Measurements from ENCODE around the gene NAV2.

Gene NAV2

GRCh38 chr11:20032127-20032526 is 319.5 kb downstream of the NAV2 start:
- TF ChIP-seq CTCF (IDR thresholded peaks at IDR 0.05; ENCODE audit: low read depth, low read length): no peak
- in situ Hi-C loops (cut with HindIII; ENCODE audit: low sequenced_read_pairs): no loop called here
- H3K4me3 ChIP-seq (ENCODE audit: low read depth, low read length): no peak overlapping the region
- no peak for DNase-seq (ENCODE audit: low read depth, low spot score)

GRCh38 chr11:20032577-20033260 is 320.1 kb downstream of the NAV2 start:
- in situ Hi-C loops (cut with HindIII; ENCODE audit: low sequenced_read_pairs): no loop called here
- no peak for DNase-seq (ENCODE audit: low read depth, low spot score)
- no peak overlapping the region for H3K4me3 ChIP-seq (ENCODE audit: low read depth, low read length)
- TF ChIP-seq CTCF (IDR thresholded peaks at IDR 0.05; ENCODE audit: low read depth, low read length): no peak

GRCh38 chr11:20033806-20034205 is 321.2 kb downstream of the NAV2 start:
- no peak for TF ChIP-seq CTCF (IDR thresholded peaks at IDR 0.05; ENCODE audit: low read depth, low read length)
- in situ Hi-C loops (cut with HindIII; ENCODE audit: low sequenced_read_pairs): no loop called here
- no peak for DNase-seq (ENCODE audit: low read depth, low spot score)
- H3K4me3 ChIP-seq (ENCODE audit: low read depth, low read length): no peak overlapping the region

- no peak overlapping the region for H3K4me3 ChIP-seq (ENCODE audit: low read depth, low read length)
- no peak for DNase-seq (ENCODE audit: low read depth, low spot score)
- in situ Hi-C loops (cut with HindIII; ENCODE audit: low sequenced_read_pairs): no loop called here
- no peak for TF ChIP-seq CTCF (IDR thresholded peaks at IDR 0.05; ENCODE audit: low read depth, low read length)
These were observed 322.3 kb downstream of the NAV2 start for GRCh38 chr11:20034941-20035340.

GRCh38 chr11:20035375-20035700 is 322.7 kb downstream of the NAV2 start:
- no peak for DNase-seq (ENCODE audit: low read depth, low spot score)
- TF ChIP-seq CTCF (IDR thresholded peaks at IDR 0.05; ENCODE audit: low read depth, low read length): no peak
- H3K4me3 ChIP-seq (ENCODE audit: low read depth, low read length): no peak overlapping the region
- in situ Hi-C loops (cut with HindIII; ENCODE audit: low sequenced_read_pairs): no loop called here

GRCh38 chr11:20035701-20036601 is 323.3 kb downstream of the NAV2 start:
- DNase-seq (ENCODE audit: low read depth, low spot score): peak; percentile 97
- in situ Hi-C loops (cut with HindIII; ENCODE audit: low sequenced_read_pairs): no loop called here
- H3K4me3 ChIP-seq (ENCODE audit: low read depth, low read length): no peak overlapping the region
- no peak for TF ChIP-seq CTCF (IDR thresholded peaks at IDR 0.05; ENCODE audit: low read depth, low read length)
